22Rv1 (cell line): ENCODE results near the gene PACSIN1.

Source experiments
- ZFX ChIP-seq: fragments of 450-650 bp; IDR thresholded peaks from 2 replicates; pipeline ENCODE4 v1.6.1; 2017; ENCODE audit warnings: antibody characterized with exemption, borderline replicate concordance
- TF ChIP-seq, protein P1 (sequence below): fragments of 450-650 bp; IDR thresholded peaks from 2 replicates; pipeline ENCODE4 v1.5.1; 2017; ENCODE audit warnings: mild to moderate bottlenecking

DNA sequence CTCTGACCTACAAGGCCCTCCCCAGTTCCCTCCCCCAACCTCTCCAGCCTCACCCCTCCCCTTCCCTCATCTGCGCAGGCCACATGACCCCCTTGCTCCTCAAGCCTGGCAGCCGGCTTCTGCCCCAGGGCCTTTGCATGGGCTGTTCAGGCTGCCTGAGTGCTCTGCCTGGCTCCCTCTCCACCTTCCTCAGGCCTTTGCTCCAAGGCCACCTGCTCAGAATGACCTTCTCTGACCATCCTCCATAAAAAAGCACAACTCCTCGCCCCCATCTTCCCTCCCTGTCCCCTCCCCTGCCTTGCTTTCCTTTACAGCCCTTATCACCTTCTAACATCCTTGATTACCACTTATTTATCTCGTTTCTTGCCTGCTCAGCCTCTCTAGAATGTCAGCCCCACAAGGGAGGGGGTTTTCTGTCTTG lies 51.6 kb downstream of the PACSIN1 start:
- TF ChIP-seq, protein P1, sequence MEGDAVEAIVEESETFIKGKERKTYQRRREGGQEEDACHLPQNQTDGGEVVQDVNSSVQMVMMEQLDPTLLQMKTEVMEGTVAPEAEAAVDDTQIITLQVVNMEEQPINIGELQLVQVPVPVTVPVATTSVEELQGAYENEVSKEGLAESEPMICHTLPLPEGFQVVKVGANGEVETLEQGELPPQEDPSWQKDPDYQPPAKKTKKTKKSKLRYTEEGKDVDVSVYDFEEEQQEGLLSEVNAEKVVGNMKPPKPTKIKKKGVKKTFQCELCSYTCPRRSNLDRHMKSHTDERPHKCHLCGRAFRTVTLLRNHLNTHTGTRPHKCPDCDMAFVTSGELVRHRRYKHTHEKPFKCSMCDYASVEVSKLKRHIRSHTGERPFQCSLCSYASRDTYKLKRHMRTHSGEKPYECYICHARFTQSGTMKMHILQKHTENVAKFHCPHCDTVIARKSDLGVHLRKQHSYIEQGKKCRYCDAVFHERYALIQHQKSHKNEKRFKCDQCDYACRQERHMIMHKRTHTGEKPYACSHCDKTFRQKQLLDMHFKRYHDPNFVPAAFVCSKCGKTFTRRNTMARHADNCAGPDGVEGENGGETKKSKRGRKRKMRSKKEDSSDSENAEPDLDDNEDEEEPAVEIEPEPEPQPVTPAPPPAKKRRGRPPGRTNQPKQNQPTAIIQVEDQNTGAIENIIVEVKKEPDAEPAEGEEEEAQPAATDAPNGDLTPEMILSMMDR: no peak
- no peak for TF ChIP-seq ZFX
